ENCODE measurements around the gene CREM.

CREM gene

GRCh38 chr10:35091994-35092790 is 34.5 kb upstream of the CREM start:
- no peak for DNase-seq (ENCODE audit: low read depth)
- H3K4me3 ChIP-seq (ENCODE audit: low read depth, low read length): no peak overlapping the region
- TF ChIP-seq, protein P1, sequence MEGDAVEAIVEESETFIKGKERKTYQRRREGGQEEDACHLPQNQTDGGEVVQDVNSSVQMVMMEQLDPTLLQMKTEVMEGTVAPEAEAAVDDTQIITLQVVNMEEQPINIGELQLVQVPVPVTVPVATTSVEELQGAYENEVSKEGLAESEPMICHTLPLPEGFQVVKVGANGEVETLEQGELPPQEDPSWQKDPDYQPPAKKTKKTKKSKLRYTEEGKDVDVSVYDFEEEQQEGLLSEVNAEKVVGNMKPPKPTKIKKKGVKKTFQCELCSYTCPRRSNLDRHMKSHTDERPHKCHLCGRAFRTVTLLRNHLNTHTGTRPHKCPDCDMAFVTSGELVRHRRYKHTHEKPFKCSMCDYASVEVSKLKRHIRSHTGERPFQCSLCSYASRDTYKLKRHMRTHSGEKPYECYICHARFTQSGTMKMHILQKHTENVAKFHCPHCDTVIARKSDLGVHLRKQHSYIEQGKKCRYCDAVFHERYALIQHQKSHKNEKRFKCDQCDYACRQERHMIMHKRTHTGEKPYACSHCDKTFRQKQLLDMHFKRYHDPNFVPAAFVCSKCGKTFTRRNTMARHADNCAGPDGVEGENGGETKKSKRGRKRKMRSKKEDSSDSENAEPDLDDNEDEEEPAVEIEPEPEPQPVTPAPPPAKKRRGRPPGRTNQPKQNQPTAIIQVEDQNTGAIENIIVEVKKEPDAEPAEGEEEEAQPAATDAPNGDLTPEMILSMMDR (conservative IDR thresholded peaks at IDR 0.05; ENCODE audit: low read depth, low read length): no peak

DNA sequence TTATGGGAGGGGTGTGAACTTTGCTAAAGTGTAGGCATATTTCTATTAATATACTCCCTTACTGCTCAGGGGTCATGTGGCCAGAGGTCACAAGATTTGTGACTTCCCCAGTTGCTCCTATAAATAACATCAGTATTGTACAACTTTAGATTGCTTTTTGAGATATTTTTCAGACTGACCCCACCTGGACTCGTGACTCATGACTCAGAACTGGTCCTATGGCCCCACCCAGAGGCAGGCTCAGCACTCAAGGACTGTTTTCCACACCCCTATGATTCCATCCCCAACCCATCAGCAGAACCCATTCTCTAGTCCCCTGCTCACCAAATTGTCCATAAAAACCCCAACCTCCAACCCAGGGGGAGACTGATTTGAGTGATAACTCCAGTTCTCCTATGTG is 33.8 kb upstream of the CREM start:
- TF ChIP-seq, protein P1 (conservative IDR thresholded peaks at IDR 0.05; ENCODE audit: low read depth, low read length): no peak
- no peak for DNase-seq (ENCODE audit: low read depth)
- H3K4me3 ChIP-seq (ENCODE audit: low read depth, low read length): no peak overlapping the region

GRCh38 chr10:35096312-35096711 is 30.3 kb upstream of the CREM start:
- no peak overlapping the region for H3K4me3 ChIP-seq (ENCODE audit: low read depth, low read length)
- DNase-seq (ENCODE audit: low read depth): no peak
- TF ChIP-seq, protein P1 (conservative IDR thresholded peaks at IDR 0.05; ENCODE audit: low read depth, low read length): no peak

DNA sequence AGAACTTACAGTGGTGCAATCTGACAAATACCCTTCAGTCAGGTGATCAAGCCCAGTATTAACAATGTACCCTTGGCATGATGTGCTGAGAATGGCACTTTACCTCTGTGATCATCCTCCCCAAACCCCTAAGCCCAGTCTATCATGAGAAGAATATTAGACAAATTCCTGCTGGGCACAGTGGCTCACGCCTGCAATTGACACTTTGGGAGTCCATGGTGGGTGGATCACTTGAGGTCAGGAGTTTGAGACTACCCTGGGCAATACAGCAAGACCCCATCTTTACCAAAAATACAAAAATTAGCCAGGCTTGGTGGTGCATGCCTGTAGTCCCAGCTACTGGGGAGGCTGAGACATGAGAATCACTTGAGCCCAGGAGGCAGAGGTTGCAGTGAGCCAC is 29.1 kb upstream of the CREM start:
- no peak overlapping the region for H3K4me3 ChIP-seq (ENCODE audit: low read depth, low read length)
- DNase-seq (ENCODE audit: low read depth): no peak
- TF ChIP-seq, protein P1 (conservative IDR thresholded peaks at IDR 0.05; ENCODE audit: low read depth, low read length): no peak

DNA sequence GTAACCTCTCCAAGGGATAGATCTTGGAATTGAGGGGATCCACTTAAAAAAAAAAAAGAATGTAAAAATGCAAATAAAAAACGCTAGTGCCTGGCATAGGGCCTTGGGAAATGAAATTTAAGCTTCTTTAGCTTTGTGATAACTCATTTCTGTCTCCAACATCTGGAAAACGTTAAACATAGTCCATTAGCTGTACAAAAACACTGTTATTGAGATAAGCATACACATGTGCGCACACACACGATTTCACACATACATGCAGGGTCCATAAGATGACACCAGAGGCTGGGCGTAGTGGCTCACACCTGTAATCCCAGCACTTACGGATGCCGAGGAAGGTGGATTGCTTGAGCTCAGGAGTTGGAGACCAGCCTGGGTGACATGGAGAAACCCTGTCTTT is 22.8 kb upstream of the CREM start:
- no peak overlapping the region for H3K4me3 ChIP-seq (ENCODE audit: low read depth, low read length)
- no peak for DNase-seq (ENCODE audit: low read depth)
- TF ChIP-seq, protein P1 (conservative IDR thresholded peaks at IDR 0.05; ENCODE audit: low read depth, low read length): no peak

- TF ChIP-seq, protein P1 (conservative IDR thresholded peaks at IDR 0.05; ENCODE audit: low read depth, low read length): no peak
- no peak overlapping the region for H3K4me3 ChIP-seq (ENCODE audit: low read depth, low read length)
- DNase-seq (ENCODE audit: low read depth): no peak
Observed at GRCh38 chr10:35112571-35112970, 14.1 kb upstream of the CREM start.

GRCh38 chr10:35119378-35119777 is 7.3 kb upstream of the CREM start:
- TF ChIP-seq, protein P1 (conservative IDR thresholded peaks at IDR 0.05; ENCODE audit: low read depth, low read length): no peak
- DNase-seq (ENCODE audit: low read depth): no peak
- no peak overlapping the region for H3K4me3 ChIP-seq (ENCODE audit: low read depth, low read length)
